Progenitor cell of endocrine pancreas (in vitro differentiated cells): ENCODE data around the gene NR2F1. TPM values are rescaled to one million over a fixed set of nuclear protein-coding genes. Genes with fewer than 3 reads are reported as not detected.

Experiments
- DNase-seq: peaks from one replicate; pipeline ENCODE4 v3.0.0; 2021; ENCODE audit warnings: low spot score; ENCODE audit not compliant: unreplicated experiment
- H3K27ac Mint-ChIP-seq: 2 replicates; pipeline ENCODE4 v1.8.0; 2021; ENCODE audit warnings: mild to moderate bottlenecking, moderate library complexity, mixed read lengths
- H3K27me3 Mint-ChIP-seq: 2 replicates; pipeline ENCODE4 v1.8.0; 2021; ENCODE audit warnings: mixed read lengths
- H3K36me3 Mint-ChIP-seq: 2 replicates; pipeline ENCODE4 v1.8.0; 2022; ENCODE audit warnings: mixed read lengths; ENCODE audit not compliant: insufficient read depth
- H3K4me1 Mint-ChIP-seq: 2 replicates; pipeline ENCODE4 v1.8.0; 2021; ENCODE audit warnings: low read depth, mixed read lengths
- H3K4me3 Mint-ChIP-seq: 2 replicates; pipeline ENCODE4 v1.8.0; 2021; ENCODE audit warnings: low read depth, mild to moderate bottlenecking, moderate library complexity, mixed read lengths
- H3K9me3 Mint-ChIP-seq: 2 replicates; pipeline ENCODE4 v1.8.0; 2021; ENCODE audit warnings: low read depth, mixed read lengths
- total RNA-seq: library from RNA; stranded (reverse); gene quantifications from 2 replicates; pipeline ENCODE4 v1.2.1, GENCODE V29; 2021
- TF ChIP-seq, protein P1 (sequence below): fragments of 200-600 bp; sonication (generic); IDR thresholded peaks from one replicate; pipeline ENCODE4 v1.5.0; 2021; ENCODE audit warnings: antibody characterized with exemption, mild to moderate bottlenecking; ENCODE audit not compliant: unreplicated experiment

The NR2F1 gene
- total RNA-seq, 1 donor from 2014 or later: 34.8 TPM

DNA sequence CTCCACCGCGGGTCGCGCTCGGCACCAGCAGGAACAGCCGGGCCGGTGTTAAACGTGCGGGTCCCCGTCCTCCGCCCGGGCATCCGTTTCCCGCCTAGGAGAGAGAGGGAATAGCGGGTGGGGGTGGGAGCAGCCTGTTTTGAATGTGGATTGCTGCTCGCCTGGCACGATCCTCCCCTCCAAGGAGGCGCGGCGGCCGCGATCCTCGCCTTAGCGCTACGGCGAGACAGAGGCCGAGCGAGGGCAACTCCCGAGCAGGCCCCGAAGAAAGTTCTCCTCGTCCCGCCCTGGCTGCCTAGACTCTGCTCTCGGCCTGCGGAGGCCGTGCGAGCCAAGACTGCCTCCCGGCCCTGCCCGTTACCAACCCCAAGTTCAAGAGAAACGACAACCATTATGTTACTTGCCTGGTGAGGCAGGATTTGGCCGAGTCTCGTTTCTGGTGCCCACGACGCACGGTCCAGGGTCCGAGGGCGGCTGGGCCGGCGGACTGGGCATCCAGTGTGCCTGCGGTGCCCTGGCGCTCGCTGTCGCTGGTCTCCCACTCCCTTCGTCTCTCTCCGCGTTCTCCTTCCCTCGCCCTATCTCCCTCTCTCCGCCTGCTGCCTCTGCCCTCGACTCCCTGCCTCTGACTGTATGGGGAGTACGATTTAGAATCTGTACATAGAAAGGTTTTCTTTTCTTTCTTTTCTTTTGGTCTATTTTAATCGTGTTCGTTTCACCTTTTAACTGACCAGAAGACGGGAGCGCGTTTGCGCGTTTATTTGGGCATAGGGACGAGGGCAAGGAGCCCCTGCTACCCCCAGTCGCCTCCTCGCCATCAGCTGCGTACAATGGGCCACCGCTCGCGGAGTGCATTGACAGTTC lies 2.7 kb upstream of the NR2F1 start:
- DNase-seq: peak; percentile 30
- H3K27me3 Mint-ChIP-seq: peaks cover 43% of the 10 kb centered on the region
- TF ChIP-seq, protein P1, sequence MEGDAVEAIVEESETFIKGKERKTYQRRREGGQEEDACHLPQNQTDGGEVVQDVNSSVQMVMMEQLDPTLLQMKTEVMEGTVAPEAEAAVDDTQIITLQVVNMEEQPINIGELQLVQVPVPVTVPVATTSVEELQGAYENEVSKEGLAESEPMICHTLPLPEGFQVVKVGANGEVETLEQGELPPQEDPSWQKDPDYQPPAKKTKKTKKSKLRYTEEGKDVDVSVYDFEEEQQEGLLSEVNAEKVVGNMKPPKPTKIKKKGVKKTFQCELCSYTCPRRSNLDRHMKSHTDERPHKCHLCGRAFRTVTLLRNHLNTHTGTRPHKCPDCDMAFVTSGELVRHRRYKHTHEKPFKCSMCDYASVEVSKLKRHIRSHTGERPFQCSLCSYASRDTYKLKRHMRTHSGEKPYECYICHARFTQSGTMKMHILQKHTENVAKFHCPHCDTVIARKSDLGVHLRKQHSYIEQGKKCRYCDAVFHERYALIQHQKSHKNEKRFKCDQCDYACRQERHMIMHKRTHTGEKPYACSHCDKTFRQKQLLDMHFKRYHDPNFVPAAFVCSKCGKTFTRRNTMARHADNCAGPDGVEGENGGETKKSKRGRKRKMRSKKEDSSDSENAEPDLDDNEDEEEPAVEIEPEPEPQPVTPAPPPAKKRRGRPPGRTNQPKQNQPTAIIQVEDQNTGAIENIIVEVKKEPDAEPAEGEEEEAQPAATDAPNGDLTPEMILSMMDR: no peak
- peak overlapping the region; percentile 53 for H3K27ac Mint-ChIP-seq
- peaks cover 11% of the 10 kb centered on the region for H3K4me1 Mint-ChIP-seq
- H3K36me3 Mint-ChIP-seq: no peaks in the 10 kb centered on the region
- no peaks in the 10 kb centered on the region for H3K9me3 Mint-ChIP-seq
- no peak overlapping the region for H3K4me3 Mint-ChIP-seq

DNA sequence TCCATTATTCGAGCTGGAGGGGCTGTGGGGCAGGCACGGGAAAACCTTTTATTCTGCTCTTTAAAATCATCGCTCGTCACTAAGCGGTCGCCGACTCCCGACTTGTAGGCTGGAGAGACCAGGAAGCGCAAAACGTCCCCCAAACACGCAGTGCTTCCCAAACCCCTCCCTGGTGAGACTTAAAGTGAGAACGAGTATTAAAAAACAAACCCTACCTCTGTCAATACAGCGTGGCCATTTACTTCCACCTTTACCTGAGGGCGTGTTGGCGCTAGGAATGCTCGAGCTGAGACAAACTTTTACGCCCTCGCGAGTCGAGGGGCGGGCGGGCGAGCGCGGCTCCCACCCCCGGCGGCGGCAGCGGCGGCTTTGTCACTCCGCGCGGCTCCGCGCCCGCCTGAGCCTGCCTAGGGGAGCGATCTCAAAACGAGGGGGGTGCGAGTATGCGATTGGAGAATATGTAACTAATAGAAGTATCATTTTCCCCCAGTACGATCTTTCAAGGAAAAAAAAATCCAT lies 2.0 kb upstream of the NR2F1 start, which contains the start of gene NR2F1-AS1:
Gene NR2F1-AS1, minus strand, starts transcription at position 293 of the 519 bp plus-strand sequence.
- peaks cover 40% of the 10 kb centered on the region for H3K27me3 Mint-ChIP-seq
- peak; percentile 29 for DNase-seq
- H3K9me3 Mint-ChIP-seq: no peaks in the 10 kb centered on the region
- H3K4me3 Mint-ChIP-seq: no peak within 1 kb of the TSS
- TF ChIP-seq, protein P1: no peak
- peaks cover 14% of the 10 kb centered on the region for H3K4me1 Mint-ChIP-seq
- H3K36me3 Mint-ChIP-seq: no peaks in the 10 kb centered on the region
- H3K27ac Mint-ChIP-seq: peak within 1 kb of the TSS; percentile 53

DNA sequence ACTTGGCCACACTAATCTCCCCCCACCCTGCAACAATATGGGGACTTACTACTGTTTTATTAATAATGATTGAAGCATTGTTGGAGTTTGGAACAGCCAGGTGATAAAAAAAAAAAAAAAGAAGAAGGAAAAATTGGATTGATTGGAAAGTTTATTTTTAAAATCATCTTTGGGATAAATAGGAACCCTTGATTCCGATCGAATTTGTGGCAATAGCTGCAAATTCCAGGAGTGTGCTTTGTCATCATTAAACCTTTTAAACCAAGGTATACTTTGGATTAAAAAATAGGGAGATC lies 907 bp upstream of the NR2F1 start:
- no peak for DNase-seq
- Mint-ChIP-seq H3K9me3 (no peaks in the 10 kb centered on the region), H3K36me3 (peaks cover 2% of the 10 kb centered on the region), H3K4me3 (no peak overlapping the region), H3K4me1 (peaks cover 15% of the 10 kb centered on the region), H3K27me3 (peaks cover 36% of the 10 kb centered on the region), H3K27ac (no peak overlapping the region)
- TF ChIP-seq, protein P1: no peak

DNA sequence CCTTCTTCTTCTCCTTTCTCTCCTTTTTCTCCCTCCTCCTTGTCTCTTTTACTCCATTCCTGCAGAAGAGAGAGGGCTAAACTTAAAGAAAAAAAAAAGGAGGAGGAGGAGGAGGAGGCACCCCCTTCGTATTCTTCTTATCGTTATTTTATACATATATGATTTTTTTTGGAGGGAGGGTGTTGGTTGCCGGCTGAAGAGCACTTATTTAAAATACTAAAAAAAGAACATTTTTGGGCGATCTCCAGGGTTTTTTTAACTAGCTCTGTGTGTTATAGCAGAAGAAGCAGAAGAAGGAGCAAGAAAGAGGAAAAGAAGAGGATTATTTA lies 381 bp downstream of the NR2F1 start:
- Mint-ChIP-seq H3K9me3 (no peaks in the 10 kb centered on the region), H3K27ac (no peak overlapping the region), H3K4me1 (peaks cover 18% of the 10 kb centered on the region), H3K4me3 (no peak overlapping the region), H3K36me3 (peaks cover 10% of the 10 kb centered on the region), H3K27me3 (peaks cover 34% of the 10 kb centered on the region)
- DNase-seq: no peak
- TF ChIP-seq, protein P1: no peak

DNA sequence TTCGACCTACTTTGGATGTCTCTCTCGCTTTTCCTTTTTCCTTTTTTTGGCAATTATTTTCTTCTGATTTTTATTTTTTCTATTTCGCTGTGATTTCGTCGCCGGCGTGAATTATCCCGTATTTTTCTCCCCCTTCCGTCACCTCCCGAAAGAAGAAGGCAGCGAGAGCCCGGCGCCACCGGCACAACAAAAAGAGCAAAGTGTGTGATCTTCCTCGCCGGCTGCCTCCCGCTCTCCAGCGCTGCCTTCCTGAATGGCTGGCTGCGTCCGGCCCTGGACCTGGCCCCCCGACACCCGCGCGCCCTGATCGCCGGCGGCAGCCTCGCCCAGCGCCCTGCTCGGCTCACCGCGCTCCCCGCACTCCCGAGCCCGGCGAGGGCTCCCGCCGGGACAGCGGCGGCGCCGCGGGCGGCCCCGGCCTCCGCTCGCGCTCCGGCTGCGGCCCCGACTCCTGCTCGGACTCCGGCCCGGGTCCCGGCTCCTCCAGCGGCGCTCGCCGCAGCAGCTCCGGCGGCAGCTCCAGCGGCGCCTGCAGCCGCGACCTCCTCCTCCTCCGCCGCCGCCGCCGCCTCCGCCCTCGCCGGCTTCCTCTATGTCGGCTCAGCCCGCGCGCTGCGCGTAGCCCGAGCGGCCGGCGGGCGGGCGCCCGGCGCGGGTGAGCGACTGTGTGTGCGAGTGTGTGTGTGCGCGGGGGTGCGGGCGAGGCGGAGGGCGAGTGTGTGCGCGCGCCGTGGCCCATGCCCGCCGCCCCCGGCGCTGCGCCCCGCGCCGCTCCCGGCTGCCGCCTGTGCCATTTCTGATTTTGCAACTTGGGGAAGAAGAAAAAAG lies 960 bp downstream of the NR2F1 start:
- Mint-ChIP-seq H3K4me3 (peak overlapping the region; percentile 64), H3K9me3 (no peaks in the 10 kb centered on the region), H3K4me1 (peaks cover 22% of the 10 kb centered on the region), H3K27me3 (peaks cover 36% of the 10 kb centered on the region), H3K36me3 (peaks cover 15% of the 10 kb centered on the region), H3K27ac (no peak overlapping the region)
- TF ChIP-seq, protein P1: no peak
- DNase-seq: peak; percentile 54
